Astrocyte (in vitro differentiated cells and primary cell): ENCODE measurements around the gene MRPL10.

Experiments
- EZH2 ChIP-seq: IDR thresholded peaks from 2 replicates; pipeline ENCODE4 v1.6.1; 2012; ENCODE audit warnings: mild to moderate bottlenecking, low read length, inconsistent platforms; ENCODE audit not compliant: insufficient read depth
- TF ChIP-seq, protein P1 (sequence below): IDR thresholded peaks from 2 replicates; pipeline ENCODE4 v1.5.1; 2011; ENCODE audit warnings: low read depth, mild to moderate bottlenecking, inconsistent platforms, low read length, moderate library complexity; ENCODE audit not compliant: insufficient read depth

DNA sequence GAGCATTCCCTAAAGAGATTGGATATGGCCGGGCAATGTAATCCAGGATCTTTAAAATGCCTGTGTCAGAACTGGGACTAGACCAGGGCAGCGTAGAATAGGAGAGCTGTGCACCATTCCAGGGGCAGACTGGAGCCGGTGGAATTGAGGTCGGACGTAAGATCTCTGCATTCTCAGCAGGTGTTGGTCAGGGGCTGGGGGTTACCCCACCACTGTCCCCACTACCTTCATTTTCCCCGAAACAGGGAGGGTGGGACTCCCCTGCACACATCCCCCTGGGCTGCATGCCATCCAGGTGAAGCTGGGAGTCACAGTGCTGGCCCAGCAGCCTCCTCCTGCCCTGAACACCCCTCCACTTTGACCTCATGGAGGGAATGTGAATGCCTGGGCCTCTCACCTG, 27.6 kb downstream of the MRPL10 start:
- no peak for TF ChIP-seq EZH2
- TF ChIP-seq, protein P1, sequence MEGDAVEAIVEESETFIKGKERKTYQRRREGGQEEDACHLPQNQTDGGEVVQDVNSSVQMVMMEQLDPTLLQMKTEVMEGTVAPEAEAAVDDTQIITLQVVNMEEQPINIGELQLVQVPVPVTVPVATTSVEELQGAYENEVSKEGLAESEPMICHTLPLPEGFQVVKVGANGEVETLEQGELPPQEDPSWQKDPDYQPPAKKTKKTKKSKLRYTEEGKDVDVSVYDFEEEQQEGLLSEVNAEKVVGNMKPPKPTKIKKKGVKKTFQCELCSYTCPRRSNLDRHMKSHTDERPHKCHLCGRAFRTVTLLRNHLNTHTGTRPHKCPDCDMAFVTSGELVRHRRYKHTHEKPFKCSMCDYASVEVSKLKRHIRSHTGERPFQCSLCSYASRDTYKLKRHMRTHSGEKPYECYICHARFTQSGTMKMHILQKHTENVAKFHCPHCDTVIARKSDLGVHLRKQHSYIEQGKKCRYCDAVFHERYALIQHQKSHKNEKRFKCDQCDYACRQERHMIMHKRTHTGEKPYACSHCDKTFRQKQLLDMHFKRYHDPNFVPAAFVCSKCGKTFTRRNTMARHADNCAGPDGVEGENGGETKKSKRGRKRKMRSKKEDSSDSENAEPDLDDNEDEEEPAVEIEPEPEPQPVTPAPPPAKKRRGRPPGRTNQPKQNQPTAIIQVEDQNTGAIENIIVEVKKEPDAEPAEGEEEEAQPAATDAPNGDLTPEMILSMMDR, result no peak
